ENCODE data around the gene OSM.

OSM gene

GRCh38 chr22:30261134-30261533 is 5.5 kb downstream of the OSM start:
- no peak for DNase-seq

GRCh38 chr22:30260682-30261081 is 6.0 kb downstream of the OSM start:
- no peak for DNase-seq

GRCh38 chr22:30260276-30260675 is 6.4 kb downstream of the OSM start:
- no peak for DNase-seq

- no peak for DNase-seq
Observed at GRCh38 chr22:30254314-30254713, 12.3 kb downstream of the OSM start.

- no peak for DNase-seq
Observed at GRCh38 chr22:30253205-30253852, 13.3 kb downstream of the OSM start.

GRCh38 chr22:30252411-30253204 is 14.0 kb downstream of the OSM start:
- DNase-seq = no peak

- no peak for DNase-seq
Observed at GRCh38 chr22:30251711-30252110, 14.9 kb downstream of the OSM start.

- no peak for DNase-seq
Observed at GRCh38 chr22:30250661-30251267, 15.9 kb downstream of the OSM start.

- DNase-seq = no peak
Observed at GRCh38 chr22:30250039-30250565, 16.5 kb downstream of the OSM start.

GRCh38 chr22:30249049-30250038 is 17.3 kb downstream of the OSM start:
- DNase-seq = no peak

GRCh38 chr22:30248484-30248883 is 18.2 kb downstream of the OSM start:
- DNase-seq = no peak

GRCh38 chr22:30247974-30248373 is 18.7 kb downstream of the OSM start:
- DNase-seq = no peak

GRCh38 chr22:30247561-30247960 is 19.1 kb downstream of the OSM start:
- DNase-seq = no peak

GRCh38 chr22:30246814-30247376 is 19.8 kb downstream of the OSM start:
- DNase-seq = no peak

GRCh38 chr22:30245985-30246813 is 20.5 kb downstream of the OSM start, which contains the start of gene LIF:
LIF (minus strand) TSS chr22:30246759; CDS start chr22:30246695, 64 bp downstream.
- DNase-seq = peak; percentile 84

- DNase-seq = no peak
Observed at GRCh38 chr22:30245181-30245984, 21.3 kb downstream of the OSM start.

- no peak for DNase-seq
Observed at GRCh38 chr22:30244641-30245040, 22.0 kb downstream of the OSM start.

- no peak for DNase-seq
Observed at GRCh38 chr22:30244066-30244465, 22.6 kb downstream of the OSM start.

- DNase-seq = no peak
Observed at GRCh38 chr22:30243661-30244060, 23.0 kb downstream of the OSM start.
